Activated naive CD4-positive, alpha-beta T cell treated with anti-CD3 and anti-CD28 coated beads, Interleukin-2, amount 50 U/mL, for 16 hours (primary cell): Measurements from ENCODE around the gene ETNK2.

ENCODE experiments used
- DNase-seq: peaks from one replicate; pipeline ENCODE4 v3.0.0-alpha.2; 2020

The ETNK2 gene

DNA sequence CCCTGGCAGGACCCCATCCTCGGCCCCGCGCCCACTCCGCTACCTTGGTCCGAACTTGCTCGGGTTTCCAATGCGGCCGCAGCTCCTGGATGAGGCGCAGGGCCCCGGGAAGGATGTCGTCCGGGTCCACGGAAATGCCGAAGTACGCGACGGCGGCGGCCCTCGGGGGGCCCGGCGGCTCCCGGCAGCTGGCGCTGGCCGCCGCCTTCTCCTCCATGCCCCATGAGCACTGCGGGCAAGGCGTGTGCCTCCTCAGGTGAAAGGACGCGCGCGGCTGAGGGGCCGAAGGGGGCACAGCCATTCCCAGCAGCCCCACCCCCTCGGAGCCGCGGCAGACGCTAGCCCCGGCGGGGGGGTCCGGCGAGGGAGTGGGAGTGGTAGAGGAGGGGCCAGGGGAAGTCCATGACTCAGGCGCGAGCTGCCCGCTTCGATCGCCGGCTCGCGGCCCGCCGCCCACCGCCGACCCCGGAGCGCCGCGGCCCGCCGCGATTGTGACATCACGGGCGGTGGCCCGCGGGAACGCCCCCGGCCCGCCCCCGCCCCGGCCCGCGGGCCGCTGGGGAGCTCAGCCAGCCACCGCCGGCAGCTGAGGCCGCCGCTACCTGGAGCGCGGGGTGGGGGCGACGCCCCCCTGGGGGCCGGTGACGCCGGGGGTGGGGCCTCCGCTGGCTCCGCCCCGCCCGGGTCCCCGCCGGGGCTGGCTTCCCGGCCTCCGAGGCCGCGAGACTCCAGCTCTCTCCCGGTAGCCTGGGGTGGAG, at the start of gene ETNK2:
Gene ETNK2 (minus strand): TSS at position 493 of the 758 bp plus-strand sequence. CDS start 192 bp downstream, at position 301.
- peak; percentile 56 for DNase-seq

DNA sequence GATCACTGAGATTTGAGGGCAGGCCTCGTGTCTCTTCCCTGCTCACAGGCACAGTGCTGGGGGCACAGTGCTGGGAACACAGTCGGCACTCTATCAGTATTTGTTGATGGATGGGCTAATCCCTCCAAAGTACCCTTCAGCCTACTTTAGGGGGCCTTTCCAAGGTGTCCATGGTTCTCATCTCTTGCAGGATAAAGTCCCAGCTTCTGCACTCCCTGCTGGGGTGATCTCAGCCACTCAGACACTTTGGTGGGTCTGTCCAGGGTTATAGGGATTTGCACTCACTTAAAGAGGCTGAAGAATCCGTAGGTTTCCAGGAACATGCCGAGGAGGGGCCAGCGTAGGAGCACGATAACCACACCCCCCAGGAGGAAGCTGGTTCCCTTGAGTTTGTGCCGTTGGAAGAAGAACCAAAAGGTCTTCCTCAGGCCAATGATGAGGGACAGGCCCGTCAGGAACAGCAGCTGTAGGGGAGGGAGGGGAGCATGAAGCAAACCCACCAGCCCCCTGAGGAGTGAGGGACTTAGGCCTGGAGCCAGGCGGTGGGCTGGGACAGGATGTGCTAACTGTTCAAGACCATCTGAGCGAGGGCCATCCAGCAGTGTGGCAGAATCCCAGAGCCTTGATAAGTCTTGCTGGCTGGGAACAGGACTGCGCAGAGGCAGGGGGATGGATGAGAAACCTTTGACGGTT, 49.6 kb upstream of the ETNK2 start:
- no peak for DNase-seq

DNA sequence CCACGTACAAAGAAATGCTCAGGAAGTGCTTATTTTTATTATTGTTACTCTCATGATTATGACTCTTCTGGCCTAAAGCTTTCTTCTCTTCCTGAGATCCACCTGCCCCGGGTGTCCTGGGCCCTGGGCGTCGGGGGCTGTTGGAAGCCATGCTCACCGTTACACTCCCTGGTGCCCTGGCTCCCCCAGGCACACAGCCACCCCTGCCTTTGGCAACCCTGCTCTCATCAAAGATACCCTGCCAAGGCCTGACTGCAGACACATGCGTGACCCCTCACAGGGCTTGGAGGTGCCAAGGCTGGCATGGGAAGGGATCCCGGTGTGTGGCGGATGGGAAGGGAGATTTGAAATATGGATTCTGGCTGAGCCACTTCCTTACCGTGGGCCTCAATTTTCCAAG, 47.7 kb upstream of the ETNK2 start:
- no peak for DNase-seq

DNA sequence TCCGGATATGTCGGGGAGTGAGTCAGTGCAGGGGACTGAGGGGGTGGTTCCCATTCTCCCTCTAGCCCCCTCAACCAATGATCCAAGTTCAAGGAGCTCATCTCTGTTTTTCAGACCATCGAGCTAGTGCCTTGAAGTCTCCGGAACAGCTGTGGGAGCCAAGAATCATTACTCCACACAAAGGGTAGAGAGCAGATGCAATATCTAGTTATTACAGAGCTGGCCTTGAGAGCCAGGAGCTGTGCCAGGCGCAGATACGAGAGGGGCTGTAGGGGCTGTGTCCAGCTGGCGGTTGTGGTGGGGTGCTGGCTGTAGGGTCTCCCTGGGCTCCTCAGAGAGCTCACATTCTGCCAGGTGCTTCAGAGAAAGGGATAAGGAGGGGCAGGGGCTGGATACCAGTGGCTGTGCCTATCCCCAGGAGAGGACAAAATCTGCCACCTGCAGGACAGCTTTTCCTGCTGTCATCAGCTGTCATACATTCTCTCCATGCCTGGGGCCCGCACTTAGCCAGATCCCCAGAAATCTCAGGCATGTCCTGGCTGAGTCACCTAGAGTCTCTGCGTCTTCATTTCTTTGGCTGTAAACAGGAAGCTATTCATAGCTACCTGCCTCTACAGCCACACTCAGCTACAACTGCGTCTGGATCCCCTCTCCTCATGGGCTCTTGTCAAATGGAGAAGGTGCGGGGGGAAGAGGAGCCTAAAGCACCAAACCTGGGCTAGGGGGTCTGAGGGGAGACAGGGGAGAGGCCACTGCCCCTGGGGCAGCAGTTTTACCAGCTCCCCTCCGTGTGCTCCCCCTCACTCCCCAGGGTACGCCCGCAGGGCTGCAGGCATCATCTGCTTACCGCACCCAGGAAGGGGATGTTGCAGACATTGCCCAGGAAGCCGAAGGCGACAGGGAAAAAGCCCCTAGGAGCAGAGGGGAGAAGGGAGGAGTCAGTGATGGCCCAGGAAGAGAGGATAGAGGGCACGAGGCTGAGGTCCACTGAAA, 46.8 kb upstream of the ETNK2 start:
- no peak for DNase-seq

DNA sequence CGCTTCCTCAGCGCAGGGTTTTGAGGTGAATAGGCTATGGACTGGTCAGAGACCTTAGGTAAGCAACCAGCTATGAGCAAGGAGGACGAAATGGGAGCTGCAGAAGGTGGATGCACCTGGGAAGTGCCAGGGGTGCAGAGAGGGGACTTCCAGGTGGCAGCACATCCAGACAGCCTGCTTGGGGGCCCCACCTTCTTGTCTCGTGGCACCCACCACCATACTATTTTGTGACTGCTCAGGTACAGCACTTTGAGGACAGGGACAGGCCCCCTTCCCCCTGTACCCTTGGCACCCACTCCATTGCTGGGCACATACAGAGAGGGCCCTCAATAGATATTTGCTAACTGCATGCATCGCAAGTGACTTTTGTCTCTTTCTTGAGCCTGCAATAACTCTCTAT, 45.2 kb upstream of the ETNK2 start:
- DNase-seq, result no peak

DNA sequence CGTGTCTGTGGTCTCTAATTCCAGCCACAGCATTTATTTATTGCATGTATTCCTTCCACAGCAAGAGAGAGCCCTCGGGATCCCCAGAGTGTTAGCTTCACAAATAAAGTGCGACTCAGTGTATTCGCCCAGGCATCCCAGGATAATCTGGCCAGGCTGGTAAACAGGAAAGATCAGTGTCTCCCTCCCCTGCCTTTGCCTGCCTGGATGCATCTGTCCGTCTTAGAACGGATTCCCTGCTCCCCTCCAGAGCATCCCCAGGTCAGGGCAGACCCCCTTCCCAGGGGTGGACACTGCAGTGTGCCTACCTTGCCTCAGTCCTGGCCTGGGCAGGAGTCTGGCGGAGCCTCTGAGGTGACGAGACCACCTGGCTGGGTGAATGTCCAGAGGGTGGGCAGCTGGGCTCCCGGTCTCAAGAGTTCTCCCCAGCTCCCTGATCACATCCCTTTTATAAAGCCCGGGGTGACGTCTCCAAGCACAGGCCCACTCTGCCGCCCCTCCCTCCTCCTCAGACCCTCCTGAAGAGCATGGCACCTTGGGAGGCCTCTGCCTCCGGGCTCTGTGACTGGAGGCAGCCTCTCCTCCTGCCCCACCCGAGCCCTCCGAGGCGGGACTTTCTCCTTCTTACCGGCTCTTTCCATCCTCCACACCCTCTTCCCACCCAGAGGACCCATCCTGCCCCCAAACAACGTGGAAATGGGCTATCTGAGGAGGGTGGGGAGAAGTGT, 44.4 kb upstream of the ETNK2 start, which contains the start of gene KISS1:
Gene KISS1 (minus strand): TSS at position 424 of the 728 bp plus-strand sequence. CDS start 3,615 bp downstream, outside the sequence.
- no peak for DNase-seq

GRCh38 chr1:204194771-204195170, 42.9 kb upstream of the ETNK2 start:
- DNase-seq, result no peak

GRCh38 chr1:204194080-204194479, 42.2 kb upstream of the ETNK2 start:
- DNase-seq, result no peak

GRCh38 chr1:204192589-204193352, 40.9 kb upstream of the ETNK2 start:
- DNase-seq, result no peak

- DNase-seq, result no peak
Observed at GRCh38 chr1:204192046-204192445, 40.2 kb upstream of the ETNK2 start.

GRCh38 chr1:204191456-204191855, 39.6 kb upstream of the ETNK2 start:
- no peak for DNase-seq

DNA sequence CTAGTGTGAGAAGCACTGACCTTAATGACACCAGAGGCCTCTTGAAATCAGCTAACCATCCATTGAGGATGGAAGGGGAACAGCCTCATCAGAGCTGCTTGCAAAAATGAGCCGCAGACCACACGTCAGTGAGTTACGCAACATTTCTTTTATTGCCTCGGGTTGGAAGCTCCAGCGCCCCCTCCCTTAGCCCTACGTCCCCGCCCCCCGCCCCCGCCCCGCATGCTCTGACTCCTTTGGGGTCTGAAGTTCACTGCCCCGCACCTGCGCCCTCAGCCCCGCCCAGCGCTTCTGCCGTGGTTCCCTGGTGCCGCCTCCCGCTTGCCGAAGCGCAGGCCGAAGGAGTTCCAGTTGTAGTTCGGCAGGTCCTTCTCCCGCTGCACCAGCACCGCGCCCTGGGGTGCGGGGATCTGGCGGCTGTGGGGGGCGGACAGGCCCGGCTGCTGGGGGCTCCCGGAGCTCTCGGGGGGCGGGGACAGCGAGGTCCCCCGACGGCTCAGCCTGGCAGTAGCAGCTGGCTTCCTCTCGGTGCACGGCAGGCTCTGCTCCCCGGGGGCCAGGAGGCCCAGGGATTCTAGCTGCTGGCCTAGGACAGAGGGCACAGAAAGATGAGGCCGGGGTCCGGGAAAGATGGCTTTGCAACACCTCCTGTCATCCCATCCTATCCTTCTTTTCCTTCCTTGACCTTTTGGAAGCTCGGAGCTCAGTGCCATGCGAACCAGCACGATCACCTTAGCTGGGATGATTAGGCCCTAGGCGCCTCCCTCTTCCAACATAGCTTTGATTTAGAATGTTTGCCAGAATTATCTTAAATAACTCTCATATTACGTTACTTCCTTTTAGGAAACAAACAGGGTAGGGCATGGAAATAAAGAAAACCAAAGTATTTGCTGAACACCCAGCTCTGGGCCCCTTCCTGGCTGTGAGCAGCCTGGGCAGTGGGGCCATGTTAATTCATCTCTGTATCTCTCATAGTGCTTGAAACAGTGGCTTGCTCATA, 38.7 kb upstream of the ETNK2 start:
- DNase-seq, result peak; percentile 16

DNA sequence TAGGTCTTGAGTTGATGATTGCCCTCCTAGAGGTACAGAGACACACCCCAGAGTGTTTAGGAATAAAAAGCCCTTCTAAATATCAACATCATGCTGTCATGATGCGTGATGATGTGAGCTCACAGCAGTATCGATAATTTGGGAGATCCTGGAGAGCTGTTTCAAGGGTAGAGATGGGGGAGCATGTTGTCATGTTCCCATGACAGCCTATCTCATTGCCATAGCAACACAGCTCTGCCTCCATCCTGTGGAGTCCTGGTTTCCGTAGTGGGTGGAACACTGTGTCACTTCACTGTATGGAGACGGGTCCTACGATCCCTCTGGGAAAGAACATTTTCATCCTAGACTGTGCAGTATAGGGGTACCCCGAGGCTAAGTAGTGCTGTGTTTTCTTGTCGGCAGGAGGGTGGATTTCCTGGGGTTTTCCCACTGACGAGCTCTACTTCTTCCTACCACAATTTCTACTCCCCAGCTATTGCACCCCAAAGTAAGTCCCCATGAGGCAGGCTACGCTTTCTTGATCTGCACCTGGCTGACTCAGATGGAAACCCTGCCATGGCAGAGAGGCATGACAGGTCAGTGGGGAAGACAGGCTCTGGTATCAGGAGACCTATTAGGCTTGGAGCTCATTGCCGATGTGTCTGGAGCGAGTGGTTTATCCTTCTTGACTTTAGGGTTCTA, 37.3 kb upstream of the ETNK2 start:
- DNase-seq, result no peak

DNA sequence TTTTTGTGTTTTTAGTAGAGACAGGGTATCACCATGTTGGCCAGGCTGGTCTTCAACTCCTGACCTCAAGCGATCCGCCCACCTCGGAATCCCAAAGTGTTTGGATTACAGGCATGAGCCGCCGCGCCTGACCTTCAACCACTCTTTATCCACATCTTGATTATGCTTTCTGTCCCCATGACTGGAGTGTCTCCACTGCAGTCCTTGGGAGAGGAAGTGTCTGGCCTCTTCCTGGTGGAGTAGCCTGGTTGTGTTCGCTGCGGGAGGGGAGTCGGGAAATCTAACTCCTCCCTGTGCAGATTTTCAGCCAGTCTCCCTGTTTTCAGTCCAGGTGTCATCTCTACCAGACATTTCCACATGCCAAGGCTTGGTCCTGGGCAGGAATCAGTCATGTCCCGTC, 34.8 kb upstream of the ETNK2 start:
- no peak for DNase-seq

- DNase-seq, result no peak
Observed at GRCh38 chr1:204181116-204181515, 29.3 kb upstream of the ETNK2 start.

DNA sequence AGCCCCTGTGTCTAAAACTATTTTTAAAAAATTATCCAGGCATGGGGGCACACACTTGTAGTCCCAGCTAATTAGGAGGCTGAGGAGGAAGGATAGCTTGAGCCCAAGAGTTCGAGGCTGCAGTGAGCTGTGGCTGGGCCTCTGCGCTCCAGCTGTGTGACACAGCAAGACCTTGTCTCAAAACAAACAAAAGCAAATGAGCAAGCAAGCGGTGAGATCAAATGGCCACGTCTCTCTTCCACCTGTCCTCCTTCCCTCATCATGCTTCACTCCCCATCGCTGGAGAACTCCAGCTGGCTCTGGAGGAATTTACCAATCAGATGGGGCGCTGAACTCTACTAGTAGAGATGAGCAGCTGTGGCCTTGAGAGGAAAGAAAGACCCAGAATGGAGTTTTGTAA, 28.3 kb upstream of the ETNK2 start:
- no peak for DNase-seq

DNA sequence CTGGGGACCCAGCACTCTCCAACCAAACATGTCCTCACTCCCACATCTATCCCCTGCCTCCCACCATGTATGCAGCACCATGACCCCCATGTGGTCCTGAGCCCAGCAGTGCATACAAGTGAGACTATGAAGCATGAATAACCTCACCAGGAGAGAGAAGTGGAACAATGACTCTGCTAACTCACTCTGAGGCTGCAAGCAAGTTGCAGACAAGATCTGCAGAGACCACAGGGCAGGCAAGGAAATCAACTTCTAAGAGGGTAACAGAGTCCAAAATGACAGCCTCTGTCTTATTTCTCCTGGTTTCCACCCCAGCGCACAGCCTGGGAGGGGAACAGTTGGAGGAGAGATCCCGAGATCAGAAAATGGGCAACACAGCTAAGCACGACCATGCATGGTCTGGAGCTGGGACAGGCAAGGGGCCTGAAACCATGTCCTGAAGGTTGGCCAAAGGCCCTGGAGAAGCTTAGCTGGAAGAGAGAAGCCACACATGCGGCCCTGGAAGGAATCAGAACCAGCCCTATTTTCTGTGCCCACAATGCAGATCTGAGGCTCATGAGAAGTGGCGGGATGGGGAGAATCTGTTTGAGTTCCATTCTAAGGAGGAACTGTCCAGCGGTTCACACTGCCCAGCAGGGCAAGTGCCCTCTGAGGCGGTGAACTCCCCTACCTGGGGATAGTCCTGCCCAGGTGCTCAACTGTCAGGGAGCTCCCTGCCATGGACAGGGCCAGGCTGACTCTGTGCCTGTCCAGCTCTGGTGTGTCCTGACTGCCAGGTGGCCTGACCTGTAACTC, 26.8 kb upstream of the ETNK2 start:
- DNase-seq, result no peak

GRCh38 chr1:204177133-204177532, 25.3 kb upstream of the ETNK2 start:
- no peak for DNase-seq

GRCh38 chr1:204176049-204176448, 24.2 kb upstream of the ETNK2 start:
- DNase-seq, result no peak
